ENCODE results near the gene HNF4A.

The HNF4A gene

DNA sequence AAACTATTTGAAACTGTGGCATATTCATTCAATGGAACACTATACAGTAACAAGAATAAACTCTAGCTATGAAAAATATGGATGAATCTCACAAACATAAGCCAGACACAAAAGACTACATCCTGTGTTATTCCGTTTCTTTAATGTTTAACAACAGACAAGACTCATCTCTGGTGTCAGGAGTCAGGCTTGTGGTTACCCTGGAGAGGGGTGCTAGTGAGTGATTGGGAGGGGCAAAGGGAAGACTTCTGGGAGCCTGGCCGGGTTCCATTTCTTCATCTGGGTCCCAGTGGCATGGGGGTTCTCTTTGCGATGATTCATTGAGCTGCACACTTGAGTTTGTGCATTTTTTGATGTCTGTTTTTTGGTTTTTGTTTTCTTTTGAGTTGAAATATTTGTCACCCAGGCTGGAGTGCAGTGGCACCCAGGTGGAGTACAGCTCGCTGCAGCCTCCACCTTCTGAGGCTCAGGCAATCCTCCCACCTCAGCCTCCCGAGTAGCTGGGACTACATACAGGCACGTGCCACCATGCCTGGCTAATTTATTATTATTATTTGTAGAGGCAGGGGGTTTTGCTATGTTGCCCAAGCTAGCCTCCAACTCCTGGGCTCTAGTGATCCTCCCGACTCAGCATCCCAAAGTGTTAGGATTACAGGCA is 98.9 kb downstream of the HNF4A start:
- Histone ChIP-seq H2BK12ac (ENCODE audit: low read length) (no peak overlapping the region), H3K9ac (ENCODE audit: low read depth, low read length, poor library complexity) (no peak overlapping the region), H2AFZ (ENCODE audit: low read length) (no peak overlapping the region), H3K27me3 (ENCODE audit: control insufficient read depth in 3 of 3, insufficient read depth in 3 of 3, low read depth in 1 of 3, low read length in 3 of 3) (peaks cover 0 to 10% (median 0%) of the 10 kb centered on the region in 3 experiments), H3K36me3 (replicated peaks in 1 of 2; ENCODE audit: control insufficient read depth in 2 of 2, insufficient read depth in 2 of 2, low read length in 2 of 2) (no peaks in the 10 kb centered on the region), H3K23ac (ENCODE audit: low read depth, low read length, poor library complexity) (no peak overlapping the region), H3K9me3 (replicated peaks in 1 of 2; ENCODE audit: control insufficient read depth in 2 of 2, insufficient read depth in 1 of 2, low read depth in 1 of 2, low read length in 2 of 2) (no peaks in the 10 kb centered on the region), H3K27ac (replicated peaks; ENCODE audit: low read length) (no peak overlapping the region), H3K4ac (ENCODE audit: low read length) (no peak overlapping the region), H3K4me2 (ENCODE audit: insufficient read depth, low read length, poor library complexity, severe bottlenecking) (no peak overlapping the region), H4K8ac (ENCODE audit: low read depth, low read length) (no peak overlapping the region), H3K4me3 (ENCODE audit: low read length in 2 of 2) (no peak overlapping the region), H3K14ac (ENCODE audit: low read length) (no peak overlapping the region), H2BK120ac (ENCODE audit: low read depth, low read length) (no peak overlapping the region), H3K4me1 (ENCODE audit: control insufficient read depth in 2 of 2, insufficient read depth in 1 of 2, low read depth in 1 of 2, low read length in 2 of 2) (no peaks in the 10 kb centered on the region), H2BK15ac (ENCODE audit: low read length) (no peak overlapping the region), H2BK5ac (ENCODE audit: low read length) (no peak overlapping the region), H2AK5ac (ENCODE audit: low read depth, low read length) (no peak overlapping the region), H3K18ac (ENCODE audit: low read length) (no peak overlapping the region), H3K79me1 (ENCODE audit: low read depth, low read length) (no peaks in the 10 kb centered on the region), H4K91ac (ENCODE audit: low read depth, low read length, poor library complexity) (no peak overlapping the region)
- no peak for DNase-seq (ENCODE audit: low spot score)
- WGBS, 2 donors (ENCODE audit: extremely low coverage in 2 of 2, insufficient read length in 2 of 2, insufficient replicate concordance in 1 of 2): no CpG with 5 or more reads among the region's 7 CpGs

DNA sequence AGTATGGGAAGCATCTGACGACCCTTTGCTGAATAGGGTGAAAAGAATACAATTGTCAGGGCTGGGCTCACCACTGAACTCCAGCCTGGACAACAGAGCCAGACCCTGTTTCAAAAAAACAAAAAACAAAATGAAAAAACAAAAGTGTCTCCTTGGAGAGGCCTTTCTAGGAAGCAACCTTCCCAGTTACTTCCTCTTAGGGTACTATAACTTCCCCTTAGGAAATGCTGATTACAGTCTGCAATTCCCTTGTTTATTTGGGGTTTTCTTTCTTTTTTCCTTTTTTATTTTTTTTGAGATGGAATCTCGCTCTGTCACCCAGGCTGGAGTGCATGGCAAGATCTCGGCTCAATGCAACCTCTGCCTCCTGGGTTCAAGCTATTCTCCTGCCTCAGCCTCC is 99.6 kb downstream of the HNF4A start:
- no peak overlapping the region for H3K18ac ChIP-seq (ENCODE audit: low read length)
- no peak overlapping the region for H3K4ac ChIP-seq (ENCODE audit: low read length)

DNA sequence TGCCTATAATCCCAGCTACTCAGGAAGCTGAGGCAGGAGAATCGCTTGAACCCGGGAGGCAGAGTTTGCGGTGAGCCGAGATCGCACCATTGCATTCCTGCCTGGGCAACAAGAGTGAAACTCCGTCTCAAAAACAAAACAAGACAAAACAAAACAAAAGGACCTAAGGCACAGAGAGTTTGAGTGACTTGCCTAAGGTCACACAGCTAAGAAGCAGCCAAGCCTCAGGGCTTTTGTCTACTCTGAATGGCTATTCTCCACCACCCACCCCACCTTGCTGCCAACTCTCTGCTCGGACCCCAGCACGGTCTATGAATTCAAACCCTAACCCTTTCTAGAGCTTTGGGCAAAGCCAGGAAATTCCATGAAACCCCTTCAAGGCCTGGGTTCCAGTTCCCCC is 101.1 kb downstream of the HNF4A start:
- Histone ChIP-seq H2BK5ac (ENCODE audit: low read length) (no peak overlapping the region), H3K36me3 (replicated peaks in 1 of 2; ENCODE audit: control insufficient read depth in 2 of 2, insufficient read depth in 2 of 2, low read length in 2 of 2) (no peaks in the 10 kb centered on the region), H2AFZ (ENCODE audit: low read length) (no peak overlapping the region), H2BK120ac (ENCODE audit: low read depth, low read length) (no peak overlapping the region), H2BK12ac (ENCODE audit: low read length) (no peak overlapping the region), H3K4me2 (ENCODE audit: insufficient read depth, low read length, poor library complexity, severe bottlenecking) (no peak overlapping the region), H3K4ac (ENCODE audit: low read length) (no peak overlapping the region), H3K14ac (ENCODE audit: low read length) (no peak overlapping the region), H3K27me3 (ENCODE audit: control insufficient read depth in 3 of 3, insufficient read depth in 3 of 3, low read depth in 1 of 3, low read length in 3 of 3) (no peaks in the 10 kb centered on the region), H4K8ac (ENCODE audit: low read depth, low read length) (no peak overlapping the region), H4K91ac (ENCODE audit: low read depth, low read length, poor library complexity) (no peak overlapping the region), H2AK5ac (ENCODE audit: low read depth, low read length) (no peak overlapping the region), H3K23ac (ENCODE audit: low read depth, low read length, poor library complexity) (no peak overlapping the region), H3K79me1 (ENCODE audit: low read depth, low read length) (no peaks in the 10 kb centered on the region), H3K9me3 (replicated peaks in 1 of 2; ENCODE audit: control insufficient read depth in 2 of 2, insufficient read depth in 1 of 2, low read depth in 1 of 2, low read length in 2 of 2) (no peaks in the 10 kb centered on the region), H2BK15ac (ENCODE audit: low read length) (no peak overlapping the region), H3K4me1 (ENCODE audit: control insufficient read depth in 2 of 2, insufficient read depth in 1 of 2, low read depth in 1 of 2, low read length in 2 of 2) (no peaks in the 10 kb centered on the region), H3K27ac (replicated peaks; ENCODE audit: low read length) (no peak overlapping the region), H3K18ac (ENCODE audit: low read length) (no peak overlapping the region), H3K4me3 (ENCODE audit: low read length in 2 of 2) (no peak overlapping the region), H3K9ac (ENCODE audit: low read depth, low read length, poor library complexity) (no peak overlapping the region)
- no peak for DNase-seq (ENCODE audit: low spot score)
- WGBS, 2 donors (ENCODE audit: extremely low coverage in 2 of 2, insufficient read length in 2 of 2, insufficient replicate concordance in 1 of 2): no CpG with 5 or more reads among the region's 8 CpGs

More for the DNA sequence above, 99.6 kb downstream of the HNF4A start:
- Histone ChIP-seq H3K79me1 (ENCODE audit: low read depth, low read length) (no peaks in the 10 kb centered on the region), H2BK5ac (ENCODE audit: low read length) (no peak overlapping the region), H3K4me1 (ENCODE audit: control insufficient read depth in 2 of 2, insufficient read depth in 1 of 2, low read depth in 1 of 2, low read length in 2 of 2) (no peaks in the 10 kb centered on the region), H3K23ac (ENCODE audit: low read depth, low read length, poor library complexity) (no peak overlapping the region), H2AK5ac (ENCODE audit: low read depth, low read length) (no peak overlapping the region), H3K9me3 (replicated peaks in 1 of 2; ENCODE audit: control insufficient read depth in 2 of 2, insufficient read depth in 1 of 2, low read depth in 1 of 2, low read length in 2 of 2) (no peaks in the 10 kb centered on the region), H2BK120ac (ENCODE audit: low read depth, low read length) (no peak overlapping the region), H3K27ac (replicated peaks; ENCODE audit: low read length) (no peak overlapping the region), H2BK15ac (ENCODE audit: low read length) (no peak overlapping the region), H4K91ac (ENCODE audit: low read depth, low read length, poor library complexity) (no peak overlapping the region), H4K8ac (ENCODE audit: low read depth, low read length) (no peak overlapping the region), H3K36me3 (replicated peaks in 1 of 2; ENCODE audit: control insufficient read depth in 2 of 2, insufficient read depth in 2 of 2, low read length in 2 of 2) (no peaks in the 10 kb centered on the region), H3K4me2 (ENCODE audit: insufficient read depth, low read length, poor library complexity, severe bottlenecking) (no peak overlapping the region), H3K27me3 (ENCODE audit: control insufficient read depth in 3 of 3, insufficient read depth in 3 of 3, low read depth in 1 of 3, low read length in 3 of 3) (peaks cover 0 to 10% (median 0%) of the 10 kb centered on the region in 3 experiments), H2AFZ (ENCODE audit: low read length) (no peak overlapping the region), H3K4me3 (ENCODE audit: low read length in 2 of 2) (no peak overlapping the region), H3K9ac (ENCODE audit: low read depth, low read length, poor library complexity) (no peak overlapping the region), H3K14ac (ENCODE audit: low read length) (no peak overlapping the region), H2BK12ac (ENCODE audit: low read length) (no peak overlapping the region)
- no CpG with 5 or more reads among the region's 3 CpGs for WGBS, 2 donors (ENCODE audit: extremely low coverage in 2 of 2, insufficient read length in 2 of 2, insufficient replicate concordance in 1 of 2)
- no peak for DNase-seq (ENCODE audit: low spot score)

DNA sequence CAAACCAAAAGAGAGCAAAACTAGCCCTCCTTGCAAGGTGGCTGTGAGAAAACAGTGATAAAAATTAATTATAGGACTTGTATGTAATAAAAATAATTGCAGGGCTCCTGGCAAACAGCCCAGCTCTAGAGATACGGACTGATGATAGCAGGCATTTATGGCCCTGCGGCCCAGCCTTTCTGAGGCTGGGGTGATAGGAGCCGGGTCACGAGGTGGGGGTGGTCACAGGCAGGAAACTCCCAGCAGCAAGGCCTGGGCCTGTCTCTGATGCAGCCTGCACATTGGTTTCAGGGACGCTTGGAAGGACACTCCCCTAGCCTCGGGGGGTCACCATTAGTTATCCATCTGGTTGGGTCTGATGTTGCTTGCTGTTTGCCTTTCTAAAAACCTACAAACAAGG is 101.5 kb downstream of the HNF4A start:
- no peak overlapping the region for H3K4me2 ChIP-seq (ENCODE audit: insufficient read depth, low read length, poor library complexity, severe bottlenecking)
- H3K79me1 ChIP-seq (ENCODE audit: low read depth, low read length): no peaks in the 10 kb centered on the region
- no CpG with 5 or more reads among the region's 6 CpGs for WGBS, 2 donors (ENCODE audit: extremely low coverage in 2 of 2, insufficient read length in 2 of 2, insufficient replicate concordance in 1 of 2)
- no peak overlapping the region for H2BK12ac ChIP-seq (ENCODE audit: low read length)
- no peaks in the 10 kb centered on the region for H3K27me3 ChIP-seq (ENCODE audit: control insufficient read depth in 3 of 3, insufficient read depth in 3 of 3, low read depth in 1 of 3, low read length in 3 of 3)
- no peak overlapping the region for H3K27ac ChIP-seq (replicated peaks; ENCODE audit: low read length)
- no peak overlapping the region for H3K18ac ChIP-seq (ENCODE audit: low read length)
- H3K23ac ChIP-seq (ENCODE audit: low read depth, low read length, poor library complexity): no peak overlapping the region
- no peak overlapping the region for H4K8ac ChIP-seq (ENCODE audit: low read depth, low read length)
- no peaks in the 10 kb centered on the region for H3K9me3 ChIP-seq (replicated peaks in 1 of 2; ENCODE audit: control insufficient read depth in 2 of 2, insufficient read depth in 1 of 2, low read depth in 1 of 2, low read length in 2 of 2)
- no peak overlapping the region for H2BK120ac ChIP-seq (ENCODE audit: low read depth, low read length)
- H2AK5ac ChIP-seq (ENCODE audit: low read depth, low read length): no peak overlapping the region
- no peak overlapping the region for H2BK5ac ChIP-seq (ENCODE audit: low read length)
- no peak for DNase-seq (ENCODE audit: low spot score)
- no peak overlapping the region for H3K14ac ChIP-seq (ENCODE audit: low read length)
- H3K4me3 ChIP-seq (ENCODE audit: low read length in 2 of 2): no peak overlapping the region
- H3K4ac ChIP-seq (ENCODE audit: low read length): no peak overlapping the region
- no peak overlapping the region for H2BK15ac ChIP-seq (ENCODE audit: low read length)
- no peaks in the 10 kb centered on the region for H3K4me1 ChIP-seq (ENCODE audit: control insufficient read depth in 2 of 2, insufficient read depth in 1 of 2, low read depth in 1 of 2, low read length in 2 of 2)
- H4K91ac ChIP-seq (ENCODE audit: low read depth, low read length, poor library complexity): no peak overlapping the region
- H3K36me3 ChIP-seq (replicated peaks in 1 of 2; ENCODE audit: control insufficient read depth in 2 of 2, insufficient read depth in 2 of 2, low read length in 2 of 2): no peaks in the 10 kb centered on the region
- H2AFZ ChIP-seq (ENCODE audit: low read length): no peak overlapping the region
- no peak overlapping the region for H3K9ac ChIP-seq (ENCODE audit: low read depth, low read length, poor library complexity)

Data from neuronal stem cell (in vitro differentiated cells).